Measurements from ENCODE around the gene KPNA6.

Gene KPNA6

DNA sequence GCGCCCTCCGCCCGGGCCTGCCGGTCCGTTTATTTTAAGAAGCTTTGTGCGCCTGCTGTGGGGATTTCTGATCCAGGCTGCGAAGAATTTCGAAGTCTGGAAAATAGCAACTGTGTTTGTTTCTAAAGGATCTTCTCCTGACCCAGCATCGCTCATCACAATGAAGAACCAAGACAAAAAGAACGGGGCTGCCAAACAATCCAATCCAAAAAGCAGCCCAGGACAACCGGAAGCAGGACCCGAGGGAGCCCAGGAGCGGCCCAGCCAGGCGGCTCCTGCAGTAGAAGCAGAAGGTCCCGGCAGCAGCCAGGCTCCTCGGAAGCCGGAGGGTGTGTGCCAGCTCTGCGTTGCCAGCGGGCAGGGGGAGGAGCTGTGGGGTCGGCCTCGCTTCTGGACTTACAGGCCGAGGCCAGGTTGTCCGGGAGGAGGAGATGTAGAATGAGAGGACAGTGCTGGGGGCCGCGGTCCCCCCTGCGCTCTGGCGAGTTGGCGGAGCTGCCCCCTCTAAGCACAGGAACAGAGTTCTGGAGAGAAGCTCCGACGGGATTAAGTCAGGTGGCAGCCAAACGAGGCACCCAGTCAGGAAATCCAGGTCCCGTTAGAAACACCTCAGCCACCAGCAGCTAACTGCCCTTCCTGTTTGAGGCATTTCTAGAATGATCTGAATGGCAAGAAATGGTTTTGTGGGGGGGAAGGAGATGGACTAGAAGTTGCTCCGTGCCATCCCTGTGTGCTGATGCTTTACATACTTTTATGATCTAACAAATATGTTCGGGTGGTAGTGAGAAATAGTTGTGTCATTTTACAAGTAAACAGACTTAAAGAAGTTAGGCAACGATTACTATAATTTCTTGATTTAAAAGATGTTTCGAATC is 72.6 kb downstream of the KPNA6 start:
- Histone ChIP-seq H3K4me1 (ENCODE audit: insufficient read depth, low read length) (peaks cover 45% of the 10 kb centered on the region), H3K36me3 (ENCODE audit: insufficient read depth, low read length) (peaks cover 24% of the 10 kb centered on the region), H3K9me3 (ENCODE audit: low read length) (no peaks in the 10 kb centered on the region), H3K9ac (ENCODE audit: low read length) (peak overlapping the region; percentile 70), H3K4me3 (ENCODE audit: low read depth in 1 of 2, low read length in 2 of 2) (peak overlapping the region; percentile 72 to 79), H3K27ac (ENCODE audit: low read depth, low read length) (peak overlapping the region; percentile 92), H3K27me3 (ENCODE audit: control insufficient read depth in 1 of 2, insufficient read depth in 2 of 2, low read length in 2 of 2) (no peaks in the 10 kb centered on the region)

DNA sequence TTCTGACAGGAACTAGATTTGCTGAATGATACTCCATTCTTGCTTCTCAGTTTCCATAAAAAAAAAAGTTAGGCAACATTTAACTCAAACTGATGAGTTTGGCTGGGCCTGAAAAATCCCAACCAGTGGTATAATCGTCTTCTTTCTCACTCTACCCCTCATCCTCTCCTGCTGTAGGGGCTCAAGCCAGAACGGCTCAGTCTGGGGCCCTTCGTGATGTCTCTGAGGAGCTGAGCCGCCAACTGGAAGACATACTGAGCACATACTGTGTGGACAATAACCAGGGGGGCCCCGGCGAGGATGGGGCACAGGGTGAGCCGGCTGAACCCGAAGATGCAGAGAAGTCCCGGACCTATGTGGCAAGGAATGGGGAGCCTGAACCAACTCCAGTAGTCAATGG is 73.2 kb downstream of the KPNA6 start:
- H3K27me3 ChIP-seq (ENCODE audit: control insufficient read depth in 1 of 2, insufficient read depth in 2 of 2, low read length in 2 of 2), result no peaks in the 10 kb centered on the region
- peak overlapping the region; percentile 72 to 79 for H3K4me3 ChIP-seq (ENCODE audit: low read depth in 1 of 2, low read length in 2 of 2)
- H3K4me1 ChIP-seq (ENCODE audit: insufficient read depth, low read length), result peaks cover 45% of the 10 kb centered on the region
- peaks cover 28% of the 10 kb centered on the region for H3K36me3 ChIP-seq (ENCODE audit: insufficient read depth, low read length)
- H3K9me3 ChIP-seq (ENCODE audit: low read length), result no peaks in the 10 kb centered on the region
- H3K27ac ChIP-seq (ENCODE audit: low read depth, low read length), result peak overlapping the region; percentile 46
- peak overlapping the region; percentile 70 for H3K9ac ChIP-seq (ENCODE audit: low read length)

DNA sequence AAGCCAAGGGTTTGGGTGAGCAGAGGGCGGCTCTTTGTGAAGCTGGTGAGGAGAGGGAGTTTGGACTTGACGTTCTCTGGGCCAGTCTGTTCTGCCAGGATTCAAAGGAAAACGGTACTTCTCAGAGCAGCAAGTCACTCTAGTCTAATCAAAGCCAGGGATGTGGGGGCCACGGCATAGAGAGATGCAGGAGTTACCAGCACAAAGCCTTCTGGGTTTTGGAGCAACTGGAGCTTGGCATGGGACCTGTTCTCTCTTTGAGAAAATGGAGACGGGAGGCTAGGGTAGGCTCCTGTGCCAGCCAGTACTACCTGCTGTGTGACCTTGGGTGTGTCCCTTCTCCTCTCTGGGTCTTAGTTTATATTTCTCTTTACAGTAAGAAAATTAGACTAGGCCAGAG is 73.7 kb downstream of the KPNA6 start:
- Histone ChIP-seq H3K27ac (ENCODE audit: low read depth, low read length) (peak overlapping the region; percentile 46), H3K4me1 (ENCODE audit: insufficient read depth, low read length) (peaks cover 45% of the 10 kb centered on the region), H3K9ac (ENCODE audit: low read length) (peak overlapping the region; percentile 70), H3K4me3 (ENCODE audit: low read depth in 1 of 2, low read length in 2 of 2) (peak overlapping the region in 1 of 2 donors; percentile 79), H3K9me3 (ENCODE audit: low read length) (no peaks in the 10 kb centered on the region), H3K27me3 (ENCODE audit: control insufficient read depth in 1 of 2, insufficient read depth in 2 of 2, low read length in 2 of 2) (no peaks in the 10 kb centered on the region), H3K36me3 (ENCODE audit: insufficient read depth, low read length) (peaks cover 33% of the 10 kb centered on the region)

DNA sequence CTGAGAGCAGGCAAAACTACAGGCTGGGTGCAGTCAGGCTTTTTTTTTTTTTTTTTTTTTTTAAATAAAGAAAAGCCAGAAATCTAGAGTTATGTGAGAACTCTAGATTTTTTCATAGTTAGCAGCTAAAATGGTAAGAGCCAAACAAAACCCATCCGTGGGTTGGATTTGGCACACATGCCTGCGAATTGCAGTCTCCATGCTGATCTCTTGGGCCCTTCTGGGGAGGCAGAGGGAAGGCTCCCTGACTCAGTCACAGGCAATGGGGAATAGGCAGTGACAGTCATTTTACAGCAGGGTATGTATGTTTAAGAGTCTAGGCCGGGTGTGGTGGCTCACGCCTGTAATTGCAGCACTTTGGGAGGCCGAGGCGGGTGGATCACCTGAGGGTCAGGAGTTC is 74.2 kb downstream of the KPNA6 start:
- no peaks in the 10 kb centered on the region for H3K27me3 ChIP-seq (ENCODE audit: control insufficient read depth in 1 of 2, insufficient read depth in 2 of 2, low read length in 2 of 2)
- H3K4me1 ChIP-seq (ENCODE audit: insufficient read depth, low read length), result peaks cover 45% of the 10 kb centered on the region
- H3K4me3 ChIP-seq (ENCODE audit: low read depth in 1 of 2, low read length in 2 of 2), result peak overlapping the region in 1 of 2 donors; percentile 79
- H3K36me3 ChIP-seq (ENCODE audit: insufficient read depth, low read length), result peaks cover 36% of the 10 kb centered on the region
- H3K9ac ChIP-seq (ENCODE audit: low read length), result no peak overlapping the region
- no peak overlapping the region for H3K27ac ChIP-seq (ENCODE audit: low read depth, low read length)
- H3K9me3 ChIP-seq (ENCODE audit: low read length), result no peaks in the 10 kb centered on the region

DNA sequence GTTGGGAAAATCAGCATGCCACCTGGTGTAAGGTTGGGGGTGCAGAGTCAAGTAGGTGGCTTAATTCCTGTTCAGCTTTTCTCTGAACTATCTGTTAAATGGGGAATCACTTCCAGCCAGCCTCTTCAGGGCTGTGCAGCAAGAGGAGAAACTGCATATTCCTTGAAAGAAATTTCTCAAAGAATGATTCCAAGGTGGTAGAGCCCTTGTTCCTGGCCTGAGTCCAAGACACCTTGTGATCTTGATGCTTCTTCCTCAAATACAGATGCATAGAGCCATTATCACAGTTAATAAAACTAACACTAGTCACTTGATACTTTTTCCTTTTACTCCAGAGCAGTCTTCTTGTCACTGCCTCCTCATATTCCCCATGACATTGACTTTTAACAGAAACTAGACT is 76.8 kb downstream of the KPNA6 start:
- Histone ChIP-seq H3K9ac (ENCODE audit: low read length) (no peak overlapping the region), H3K9me3 (ENCODE audit: low read length) (no peaks in the 10 kb centered on the region), H3K36me3 (ENCODE audit: insufficient read depth, low read length) (peaks cover 59% of the 10 kb centered on the region), H3K27me3 (ENCODE audit: control insufficient read depth in 1 of 2, insufficient read depth in 2 of 2, low read length in 2 of 2) (no peaks in the 10 kb centered on the region), H3K4me3 (ENCODE audit: low read depth in 1 of 2, low read length in 2 of 2) (no peak overlapping the region), H3K4me1 (ENCODE audit: insufficient read depth, low read length) (peaks cover 35% of the 10 kb centered on the region), H3K27ac (ENCODE audit: low read depth, low read length) (no peak overlapping the region)

DNA sequence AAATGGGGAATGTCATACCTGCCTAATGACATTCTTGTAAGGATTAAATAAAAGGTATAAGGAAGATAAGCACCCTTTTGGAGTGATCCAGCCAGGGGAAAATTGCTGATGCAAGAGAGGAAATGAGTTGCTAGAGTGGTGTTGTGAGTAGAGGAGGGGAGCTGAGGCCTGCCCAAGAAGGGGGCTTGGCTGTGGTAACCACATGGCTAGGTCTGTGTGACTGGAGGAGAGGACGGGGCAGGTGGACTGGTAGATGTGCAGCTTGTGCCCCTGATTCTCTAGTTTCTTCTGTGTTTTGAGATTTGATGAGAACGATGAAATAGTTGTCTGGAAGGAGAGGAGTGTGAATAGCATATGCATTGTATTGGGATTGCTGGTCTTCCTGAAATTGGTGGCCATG is 78.2 kb downstream of the KPNA6 start:
- no peak overlapping the region for H3K9ac ChIP-seq (ENCODE audit: low read length)
- H3K36me3 ChIP-seq (ENCODE audit: insufficient read depth, low read length), result peaks cover 72% of the 10 kb centered on the region
- no peak overlapping the region for H3K4me3 ChIP-seq (ENCODE audit: low read depth in 1 of 2, low read length in 2 of 2)
- H3K27ac ChIP-seq (ENCODE audit: low read depth, low read length), result no peak overlapping the region
- peaks cover 27% of the 10 kb centered on the region for H3K4me1 ChIP-seq (ENCODE audit: insufficient read depth, low read length)
- no peaks in the 10 kb centered on the region for H3K9me3 ChIP-seq (ENCODE audit: low read length)
- H3K27me3 ChIP-seq (ENCODE audit: control insufficient read depth in 1 of 2, insufficient read depth in 2 of 2, low read length in 2 of 2), result no peaks in the 10 kb centered on the region

DNA sequence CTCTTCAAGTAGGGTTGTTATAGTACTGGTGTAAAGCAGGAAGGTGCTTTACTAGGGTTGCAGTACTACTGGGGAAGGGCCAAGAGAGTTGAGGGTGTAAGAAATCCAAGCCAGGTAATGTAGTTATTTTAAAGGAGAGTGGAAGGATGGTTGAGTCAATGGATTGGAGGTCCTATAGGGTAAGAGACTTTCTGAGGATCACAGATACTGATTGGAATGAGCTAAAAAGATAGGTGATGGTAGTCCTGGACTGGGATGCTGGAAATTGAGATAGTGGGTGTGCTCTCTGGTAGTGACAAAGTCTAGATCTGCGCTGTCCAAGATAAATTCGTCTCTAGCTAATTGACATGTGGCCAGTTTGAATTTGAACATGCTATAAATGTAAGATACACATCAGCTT is 78.6 kb downstream of the KPNA6 start:
- Histone ChIP-seq H3K4me1 (ENCODE audit: insufficient read depth, low read length) (peaks cover 23% of the 10 kb centered on the region), H3K9ac (ENCODE audit: low read length) (no peak overlapping the region), H3K36me3 (ENCODE audit: insufficient read depth, low read length) (peaks cover 72% of the 10 kb centered on the region), H3K9me3 (ENCODE audit: low read length) (no peaks in the 10 kb centered on the region), H3K27ac (ENCODE audit: low read depth, low read length) (no peak overlapping the region), H3K27me3 (ENCODE audit: control insufficient read depth in 1 of 2, insufficient read depth in 2 of 2, low read length in 2 of 2) (no peaks in the 10 kb centered on the region), H3K4me3 (ENCODE audit: low read depth in 1 of 2, low read length in 2 of 2) (no peak overlapping the region)

DNA sequence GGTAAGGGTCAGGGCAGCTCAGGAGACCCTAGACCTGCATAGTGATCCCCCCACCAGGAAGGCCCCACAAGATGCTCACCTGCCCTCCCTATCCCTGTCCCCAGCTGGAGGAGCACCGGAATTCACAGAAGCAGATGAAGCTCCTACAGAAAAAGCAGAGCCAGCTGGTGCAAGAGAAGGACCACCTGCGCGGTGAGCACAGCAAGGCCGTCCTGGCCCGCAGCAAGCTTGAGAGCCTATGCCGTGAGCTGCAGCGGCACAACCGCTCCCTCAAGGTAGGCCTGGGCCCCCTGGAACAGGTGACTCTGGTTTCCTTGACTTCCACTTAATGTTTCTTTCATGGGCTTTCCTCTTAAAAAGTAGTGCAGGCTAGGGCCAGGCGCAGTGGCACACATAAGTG is 80.0 kb downstream of the KPNA6 start:
- H3K4me1 ChIP-seq (ENCODE audit: insufficient read depth, low read length), result peaks cover 13% of the 10 kb centered on the region
- H3K4me3 ChIP-seq (ENCODE audit: low read depth in 1 of 2, low read length in 2 of 2), result no peak overlapping the region
- H3K36me3 ChIP-seq (ENCODE audit: insufficient read depth, low read length), result peaks cover 79% of the 10 kb centered on the region
- no peaks in the 10 kb centered on the region for H3K27me3 ChIP-seq (ENCODE audit: control insufficient read depth in 1 of 2, insufficient read depth in 2 of 2, low read length in 2 of 2)
- no peak overlapping the region for H3K27ac ChIP-seq (ENCODE audit: low read depth, low read length)
- H3K9ac ChIP-seq (ENCODE audit: low read length), result no peak overlapping the region
- H3K9me3 ChIP-seq (ENCODE audit: low read length), result no peaks in the 10 kb centered on the region

DNA sequence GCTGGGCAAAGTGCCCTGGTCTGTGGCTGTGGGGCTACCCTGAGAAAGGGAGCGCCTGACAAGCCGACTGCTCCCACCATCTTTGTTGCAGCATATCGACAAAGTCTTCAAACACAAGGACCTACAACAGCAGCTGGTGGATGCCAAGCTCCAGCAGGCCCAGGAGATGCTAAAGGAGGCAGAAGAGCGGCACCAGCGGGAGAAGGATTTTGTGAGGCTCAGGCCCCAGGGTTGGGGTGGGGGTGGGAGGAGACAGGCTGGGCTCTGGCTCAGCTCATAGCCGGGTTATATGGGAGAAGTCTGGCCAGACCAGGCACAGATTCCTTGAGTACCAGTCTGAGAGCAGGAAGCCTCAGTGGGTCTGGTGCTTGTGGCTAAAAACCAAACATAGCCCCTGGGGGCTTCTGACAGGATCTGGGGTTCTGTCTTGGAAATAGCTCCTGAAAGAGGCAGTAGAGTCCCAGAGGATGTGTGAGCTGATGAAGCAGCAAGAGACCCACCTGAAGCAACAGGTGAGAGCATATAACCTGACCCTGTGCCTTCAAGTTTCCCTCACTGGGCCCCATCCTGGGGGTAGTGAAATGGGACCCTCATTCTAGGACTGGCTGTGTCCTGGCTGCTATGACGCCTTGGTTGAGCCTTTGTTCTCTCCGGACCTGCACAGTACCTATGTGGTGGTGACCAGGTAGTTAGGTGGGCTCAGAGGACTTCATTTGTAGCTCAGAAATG is 84.5 kb downstream of the KPNA6 start:
- H3K4me3 ChIP-seq (ENCODE audit: low read depth in 1 of 2, low read length in 2 of 2), result no peak overlapping the region
- H3K4me1 ChIP-seq (ENCODE audit: insufficient read depth, low read length), result no peaks in the 10 kb centered on the region
- H3K27me3 ChIP-seq (ENCODE audit: control insufficient read depth in 1 of 2, insufficient read depth in 2 of 2, low read length in 2 of 2), result no peaks in the 10 kb centered on the region
- H3K36me3 ChIP-seq (ENCODE audit: insufficient read depth, low read length), result peaks cover 93% of the 10 kb centered on the region
- no peaks in the 10 kb centered on the region for H3K9me3 ChIP-seq (ENCODE audit: low read length)
- H3K9ac ChIP-seq (ENCODE audit: low read length), result no peak overlapping the region
- no peak overlapping the region for H3K27ac ChIP-seq (ENCODE audit: low read depth, low read length)

DNA sequence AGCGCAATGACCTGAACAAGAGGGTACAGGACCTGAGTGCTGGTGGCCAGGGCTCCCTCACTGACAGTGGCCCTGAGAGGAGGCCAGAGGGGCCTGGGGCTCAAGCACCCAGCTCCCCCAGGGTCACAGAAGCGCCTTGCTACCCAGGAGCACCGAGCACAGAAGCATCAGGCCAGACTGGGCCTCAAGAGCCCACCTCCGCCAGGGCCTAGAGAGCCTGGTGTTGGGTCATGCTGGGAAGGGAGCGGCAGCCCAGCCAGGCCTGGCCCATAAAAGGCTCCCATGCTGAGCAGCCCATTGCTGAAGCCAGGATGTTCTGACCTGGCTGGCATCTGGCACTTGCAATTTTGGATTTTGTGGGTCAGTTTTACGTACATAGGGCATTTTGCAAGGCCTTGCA is 87.1 kb downstream of the KPNA6 start:
- H3K9me3 ChIP-seq (ENCODE audit: low read length), result no peaks in the 10 kb centered on the region
- H3K9ac ChIP-seq (ENCODE audit: low read length), result no peak overlapping the region
- H3K4me3 ChIP-seq (ENCODE audit: low read depth in 1 of 2, low read length in 2 of 2), result no peak overlapping the region
- peaks cover 73% of the 10 kb centered on the region for H3K36me3 ChIP-seq (ENCODE audit: insufficient read depth, low read length)
- H3K4me1 ChIP-seq (ENCODE audit: insufficient read depth, low read length), result peaks cover 10% of the 10 kb centered on the region
- no peak overlapping the region for H3K27ac ChIP-seq (ENCODE audit: low read depth, low read length)
- H3K27me3 ChIP-seq (ENCODE audit: control insufficient read depth in 1 of 2, insufficient read depth in 2 of 2, low read length in 2 of 2), result no peaks in the 10 kb centered on the region

DNA sequence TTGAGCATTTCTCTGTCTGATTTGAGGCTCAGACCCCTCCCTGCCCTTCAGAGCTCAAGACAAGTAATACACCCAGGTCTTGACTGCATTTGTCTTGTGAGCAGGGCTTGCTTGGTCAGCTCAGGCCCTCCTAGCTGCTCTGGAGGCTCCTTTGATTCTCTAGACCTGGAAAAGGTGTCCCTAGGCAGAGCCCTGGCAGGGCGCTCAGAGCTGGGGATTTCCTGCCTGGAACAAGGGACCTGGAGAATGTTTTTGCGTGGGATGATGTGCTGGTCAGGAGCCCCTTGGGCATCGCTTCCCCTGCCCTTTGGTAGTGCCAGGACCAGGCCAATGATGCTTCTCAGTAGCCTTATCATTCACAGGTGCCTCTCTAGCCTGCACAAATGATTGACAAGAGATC is 87.7 kb downstream of the KPNA6 start:
- Histone ChIP-seq H3K27ac (ENCODE audit: low read depth, low read length) (no peak overlapping the region), H3K4me1 (ENCODE audit: insufficient read depth, low read length) (peaks cover 11% of the 10 kb centered on the region)

More for the DNA sequence above, 87.7 kb downstream of the KPNA6 start:
- Histone ChIP-seq H3K9ac (ENCODE audit: low read length) (no peak overlapping the region), H3K27me3 (ENCODE audit: control insufficient read depth in 1 of 2, insufficient read depth in 2 of 2, low read length in 2 of 2) (no peaks in the 10 kb centered on the region), H3K36me3 (ENCODE audit: insufficient read depth, low read length) (peaks cover 68% of the 10 kb centered on the region), H3K4me3 (ENCODE audit: low read depth in 1 of 2, low read length in 2 of 2) (no peak overlapping the region), H3K9me3 (ENCODE audit: low read length) (no peaks in the 10 kb centered on the region)
